ENCODE measurements around the gene ZC3H12A. TPM values are rescaled to one million over a fixed set of nuclear protein-coding genes. Genes with fewer than 3 reads are reported as not detected.
"Not testable (repeated sequence)": the region's sequence is repeated elsewhere in the genome, so short reads cannot be mapped to it uniquely, and the experiment has no call there.

ZC3H12A gene
- total and polyA plus RNA-seq, 2 experiments from 2014 or later: 9.0 to 9.3 TPM

GRCh38 chr1:37519613-37520012 lies 45.2 kb downstream of the ZC3H12A start:
- TF ChIP-seq REST (IDR thresholded peaks at IDR 0.05; ENCODE audit: unreplicated experiment) (no peak), EZH2 (IDR thresholded peaks at IDR 0.05; ENCODE audit: low read depth, unreplicated experiment) (no peak), STAT1 (IDR thresholded peaks at IDR 0.05; ENCODE audit: unreplicated experiment) (no peak), ZNF331 (CRISPR knock-in tag; IDR thresholded peaks at IDR 0.05; ENCODE audit: low read depth) (no peak), ETS1 (IDR thresholded peaks at IDR 0.05) (no peak), JUNB (IDR thresholded peaks at IDR 0.05; ENCODE audit: unreplicated experiment) (no peak)
- Mint-ChIP-seq H3K4me1 (peaks cover 15% of the 10 kb centered on the region), H3K27ac (no peak overlapping the region), H3K4me3 (no peak overlapping the region), H3K9me3 (no peaks in the 10 kb centered on the region; the same call in 2 of the 3 replicates), H3K27me3 (ENCODE audit: insufficient read depth, low read depth, poor library complexity) (peaks cover 16% of the 10 kb centered on the region), H3K36me3 (ENCODE audit: low read depth) (no peaks in the 10 kb centered on the region; the same call in 2 of the 3 replicates)
- ATAC-seq (no peak), DNase-seq (ENCODE audit: low spot score) (no peak)
- Histone ChIP-seq H3K4me1 (ENCODE audit: insufficient read depth) (peaks cover 14% of the 10 kb centered on the region), H3K27me3 (ENCODE audit: insufficient read depth) (no peaks in the 10 kb centered on the region), H3K79me2 (replicated peaks; ENCODE audit: insufficient read depth) (no peaks in the 10 kb centered on the region), H3K4me2 (no peak overlapping the region), H3F3A (replicated peaks; ENCODE audit: low read depth) (peaks cover 14% of the 10 kb centered on the region; the same call in 1 of the 2 replicates), H3K4me3 (no peak overlapping the region), H3K36me3 (ENCODE audit: insufficient read depth) (no peaks in the 10 kb centered on the region), H4K20me1 (replicated peaks; ENCODE audit: insufficient read depth) (no peaks in the 10 kb centered on the region), H3K9me2 (ENCODE audit: insufficient read depth) (no peaks in the 10 kb centered on the region), H2AFZ (peak overlapping the region; percentile 76), H3K27ac (ENCODE audit: low read depth) (no peak overlapping the region)

- not testable (repeated sequence) for H3K27ac Mint-ChIP-seq; H3K27me3 ChIP-seq (ENCODE audit: insufficient read depth); H3K36me3 ChIP-seq (ENCODE audit: insufficient read depth); DNase-seq (ENCODE audit: low spot score); H3K4me1 Mint-ChIP-seq; H3K27ac ChIP-seq (ENCODE audit: low read depth); H3K4me3 Mint-ChIP-seq; ATAC-seq; H3K4me3 ChIP-seq; H3K4me2 ChIP-seq; H2AFZ ChIP-seq; H3K9me2 ChIP-seq (ENCODE audit: insufficient read depth); H3F3A ChIP-seq (replicated peaks; ENCODE audit: low read depth); H3K79me2 ChIP-seq (replicated peaks; ENCODE audit: insufficient read depth); H3K27me3 Mint-ChIP-seq (ENCODE audit: insufficient read depth, low read depth, poor library complexity); H3K36me3 Mint-ChIP-seq (ENCODE audit: low read depth); H3K9me3 Mint-ChIP-seq; H4K20me1 ChIP-seq (replicated peaks; ENCODE audit: insufficient read depth); H3K4me1 ChIP-seq (ENCODE audit: insufficient read depth)
Observed at GRCh38 chr1:37529888-37530287, 55.5 kb downstream of the ZC3H12A start.

GRCh38 chr1:37532418-37533156 lies 58.2 kb downstream of the ZC3H12A start:
- H3K9me3 Mint-ChIP-seq; H3K27ac ChIP-seq (ENCODE audit: low read depth); H3K9me2 ChIP-seq (ENCODE audit: insufficient read depth); H2AFZ ChIP-seq; H3K4me3 Mint-ChIP-seq; H3K79me2 ChIP-seq (replicated peaks; ENCODE audit: insufficient read depth); H3F3A ChIP-seq (replicated peaks; ENCODE audit: low read depth); DNase-seq (ENCODE audit: low spot score); H3K27me3 Mint-ChIP-seq (ENCODE audit: insufficient read depth, low read depth, poor library complexity); H3K4me3 ChIP-seq; H3K4me2 ChIP-seq; H3K36me3 ChIP-seq (ENCODE audit: insufficient read depth); H3K4me1 ChIP-seq (ENCODE audit: insufficient read depth); H3K4me1 Mint-ChIP-seq; ATAC-seq; H3K27ac Mint-ChIP-seq; H3K27me3 ChIP-seq (ENCODE audit: insufficient read depth): not testable (repeated sequence)
- H3K36me3 Mint-ChIP-seq (ENCODE audit: low read depth): peaks cover 17% of the 10 kb centered on the region
- H4K20me1 ChIP-seq (replicated peaks; ENCODE audit: insufficient read depth): peaks cover 15% of the 10 kb centered on the region; the same call in 1 of the 2 replicates

Data from GM23338 (cell line).